HepG2 (cell line): Measurements from ENCODE around the gene PITX3. TPM values are rescaled to one million over a fixed set of nuclear protein-coding genes. Genes with fewer than 3 reads are reported as not detected.

Experiments used
- ATAC-seq: fragments of 200-7000 bp; cut with Tn5 transposase; 3 replicates; pipeline ENCODE4 v1.9.1; 2020; ENCODE audit warnings: mild to moderate bottlenecking, moderate library complexity
- BruUV-seq: library from RNA; stranded (reverse); fragments of 400-500 nt; replicated peaks from 2 replicates; lab custom pipeline; 2021; lab: Mats Ljungman, UMichigan
- CTCF ChIA-PET: fragments of 300-600 bp; formaldehyde crosslinking; extraction: SDS; loops from one replicate; lab custom pipeline; 2021; ENCODE audit warnings: low total read pairs, inconsistent platforms, low intra/inter-chr PET ratio; lab: Yijun Ruan, JAX
- POLR2A ChIA-PET: fragments of 350-600 bp; sonication (Branson Sonifier 250); formaldehyde crosslinking; loops from one replicate; lab custom pipeline; 2020; ENCODE audit warnings: antibody characterized with exemption, inconsistent platforms; lab: Yijun Ruan, JAX
- DNase-seq: peaks from one replicate; pipeline ENCODE4 v3.0.0-alpha.2; 2015; ENCODE audit warnings: low spot score
- FAIRE-seq: peaks from 3 replicates; lab custom pipeline; 2011; peaks lifted over from hg19 to GRCh38; lab: Jason Lieb, UNC
- H2AFZ ChIP-seq: one replicate; pipeline ENCODE4 v1.6.1; 2011; ENCODE audit warnings: low read length, inconsistent platforms
- H3K27ac ChIP-seq: fragments of 300-600 bp; 3 replicates; pipeline ENCODE4 v1.8.0; 2011; ENCODE audit warnings: mixed run types, mild to moderate bottlenecking, mixed read lengths, low read length, inconsistent platforms; ENCODE audit not compliant: insufficient read depth; ENCODE audit errors: extremely low read length
- H3K27me3 ChIP-seq, 2 experiments: fragments of 200-600 bp in 1 of 2; 2 replicates in 1 of 2; 3 replicates in 1 of 2; pipeline versions ENCODE4 v1.6.0 to v1.8.0; 2011; ENCODE audit warnings: low read length in 2 of 2, mild to moderate bottlenecking in 2 of 2, moderate library complexity in 2 of 2, inconsistent platforms in 1 of 2; ENCODE audit not compliant: insufficient read depth in 2 of 2, control insufficient read depth in 1 of 2
- H3K36me3 ChIP-seq, 2 experiments: fragments of 200-600 bp in 1 of 2; replicated peaks in 1 of 2; 2 replicates in 1 of 2; 3 replicates in 1 of 2; pipeline versions ENCODE4 v1.5.1 to v1.8.0; 2011; ENCODE audit warnings: low read length in 2 of 2, inconsistent platforms in 1 of 2; ENCODE audit not compliant: insufficient read depth in 2 of 2, control insufficient read depth in 1 of 2
- H3K4me1 ChIP-seq: 2 replicates; pipeline ENCODE4 v1.5.1; 2012; ENCODE audit warnings: low read length, inconsistent platforms; ENCODE audit not compliant: insufficient read depth
- H3K4me2 ChIP-seq: 2 replicates; pipeline ENCODE4 v1.6.0; 2011; ENCODE audit warnings: low read depth, low read length, inconsistent platforms
- H3K4me3 ChIP-seq, 3 experiments: fragments of 200-600 bp in 1 of 3; sonication (generic), shearing (Covaris generic) in 1 of 3; replicated peaks in 1 of 3; 2 replicates each; pipeline ENCODE4 v1.5.1; 2011 to 2016; ENCODE audit warnings: low read length in 3 of 3, inconsistent platforms in 2 of 3, low read depth in 2 of 3, mild to moderate bottlenecking in 2 of 3, control low read depth in 1 of 3, mixed read lengths in 1 of 3; ENCODE audit not compliant: insufficient read depth in 1 of 3
- H3K79me2 ChIP-seq: one replicate; pipeline ENCODE4 v1.6.1; 2011; ENCODE audit warnings: low read length, inconsistent platforms; ENCODE audit not compliant: insufficient read depth
- H3K9ac ChIP-seq: 2 replicates; pipeline ENCODE4 v1.6.0; 2011; ENCODE audit warnings: mild to moderate bottlenecking, low read depth, low read length, inconsistent platforms; ENCODE audit not compliant: insufficient read depth
- H3K9me3 ChIP-seq: 2 replicates; pipeline ENCODE4 v1.5.1; 2012; ENCODE audit warnings: mild to moderate bottlenecking, low read length
- H4K20me1 ChIP-seq: 2 replicates; pipeline ENCODE4 v1.6.0; 2011; ENCODE audit warnings: inconsistent platforms, mild to moderate bottlenecking, low read length, moderate library complexity; ENCODE audit not compliant: insufficient read depth
- CREM ChIP-seq, 2 experiments: sonication (generic) in 1 of 2; formaldehyde crosslinking in 1 of 2; IDR thresholded peaks; 2 replicates each; pipeline versions ENCODE4 v1.4.0 to v1.6.1; 2016 to 2020; ENCODE audit warnings: antibody characterized with exemption in 1 of 2, mild to moderate bottlenecking in 1 of 2, missing genetic modification reagents in 1 of 2
- FOXK2 ChIP-seq: fragments of 450-650 bp; IDR thresholded peaks from 2 replicates; pipeline ENCODE4 v1.6.1; 2016
- HCFC1 ChIP-seq: fragments of 150-350 bp; IDR thresholded peaks from 2 replicates; pipeline ENCODE4 v1.6.1; 2014; ENCODE audit warnings: low read depth, low read length
- MEIS2 ChIP-seq: sonication (generic); formaldehyde crosslinking; IDR thresholded peaks from 2 replicates; pipeline ENCODE4 v1.9.0; 2021; ENCODE audit warnings: mild to moderate bottlenecking, missing genetic modification reagents
- NFE2L2 ChIP-seq: fragments of 150-350 bp; IDR thresholded peaks from 2 replicates; pipeline ENCODE4 v1.6.1; 2014; ENCODE audit warnings: low read length
- NR2F1 ChIP-seq, 2 experiments: fragments of 450-650 bp in 1 of 2; formaldehyde crosslinking in 1 of 2; IDR thresholded peaks; 2 replicates each; pipeline versions ENCODE4 v1.5.0 to v1.6.1; 2016 to 2020; ENCODE audit warnings: mild to moderate bottlenecking in 1 of 2, missing compliant biosample characterization in 1 of 2, missing genetic modification reagents in 1 of 2, moderate library complexity in 1 of 2
- ONECUT2 ChIP-seq: sonication (generic); formaldehyde crosslinking; IDR thresholded peaks from 2 replicates; pipeline ENCODE4 v1.4.0; 2020; ENCODE audit warnings: missing genetic modification reagents
- U2AF1 ChIP-seq: fragments of 200-400 bp; formaldehyde crosslinking; optimal IDR thresholded peaks from 2 replicates; pipeline ENCODE3; 2017; ENCODE audit warnings: mild to moderate bottlenecking, low read depth, low read length
- ZNF773 ChIP-seq: sonication (generic); formaldehyde crosslinking; IDR thresholded peaks from 2 replicates; pipeline ENCODE4 v1.4.0; 2020; ENCODE audit warnings: missing genetic modification reagents, borderline replicate concordance
- WGBS: methylation state at CpG from one replicate; pipeline ENCODE4 v1.1.6; 2017; ENCODE audit warnings: low lambda C conversion rate; 5-methylcytosine and 5-hydroxymethylcytosine counted together
- in situ Hi-C: cut with HindIII; loops from 2 replicates; pipeline ENCODE4 v1.10.0; 2017; ENCODE audit warnings: low pct_unique_long_range_greater_than_20kb; ENCODE audit not compliant: extremely low pct_ligation_motif_present
- intact Hi-C: fragments of 100-400 bp; cut with micrococcal nuclease; formaldehyde crosslinking; loops from one replicate; pipeline ENCODE4 v1.10.0; 2022; ENCODE audit not compliant: unreplicated experiment
- polyA plus RNA-seq, 8 experiments: library from polyadenylated mRNA; depleted of rRNA in 3 of 8; stranded (reverse) in 7 of 8; unstranded in 1 of 8; fragments of >200 nt; fragmentation: Illumina TruSeq in 4 of 8; extraction: Trizol in 4 of 8; gene quantifications; 2 replicates each; pipeline versions ENCODE4 v1.2.1 to v1.2.3, GENCODE V29; 2011 to 2016; ENCODE audit warnings: low read depth in 4 of 8, missing spikeins in 1 of 8, mixed read lengths in 1 of 8; ENCODE audit not compliant: insufficient read depth in 1 of 8
- total RNA-seq, 5 experiments: library from RNA; depleted of rRNA; stranded (reverse); fragments of >200 nt; fragmentation: Illumina TruSeq; extraction: Trizol; gene quantifications; 2 replicates each; pipeline ENCODE4 v1.2.3, GENCODE V29; 2016; ENCODE audit warnings: low read depth in 1 of 5
- TF ChIP-seq, protein P1 (sequence below): sonication (generic); formaldehyde crosslinking; IDR thresholded peaks from 2 replicates; pipeline ENCODE4 v1.9.0; 2021; ENCODE audit warnings: missing genetic modification reagents, mild to moderate bottlenecking, borderline replicate concordance
- TF ChIP-seq, protein P2 (sequence below): sonication (generic); formaldehyde crosslinking; IDR thresholded peaks from 2 replicates; pipeline ENCODE4 v1.5.1; 2020; ENCODE audit warnings: mild to moderate bottlenecking, missing genetic modification reagents
- TF ChIP-seq, protein P3 (sequence below): sonication (generic); formaldehyde crosslinking; IDR thresholded peaks from 2 replicates; pipeline ENCODE4 v1.5.1; 2020; ENCODE audit warnings: missing genetic modification reagents, mild to moderate bottlenecking, borderline replicate concordance
- TF ChIP-seq, protein P4 (sequence below): sonication (generic); formaldehyde crosslinking; IDR thresholded peaks from 2 replicates; pipeline ENCODE4 v1.4.0; 2020; ENCODE audit warnings: mild to moderate bottlenecking, missing genetic modification reagents, borderline replicate concordance
- TF ChIP-seq, protein P5 (sequence below): sonication (generic); formaldehyde crosslinking; IDR thresholded peaks from 2 replicates; pipeline ENCODE4 v1.4.0; 2020; ENCODE audit warnings: missing genetic modification reagents, borderline replicate concordance

The PITX3 gene
- total and polyA plus RNA-seq, 2 of the 13 experiments (the other 11 are each of a cell fraction or from before 2014, with no cell fraction given) = not detected

DNA sequence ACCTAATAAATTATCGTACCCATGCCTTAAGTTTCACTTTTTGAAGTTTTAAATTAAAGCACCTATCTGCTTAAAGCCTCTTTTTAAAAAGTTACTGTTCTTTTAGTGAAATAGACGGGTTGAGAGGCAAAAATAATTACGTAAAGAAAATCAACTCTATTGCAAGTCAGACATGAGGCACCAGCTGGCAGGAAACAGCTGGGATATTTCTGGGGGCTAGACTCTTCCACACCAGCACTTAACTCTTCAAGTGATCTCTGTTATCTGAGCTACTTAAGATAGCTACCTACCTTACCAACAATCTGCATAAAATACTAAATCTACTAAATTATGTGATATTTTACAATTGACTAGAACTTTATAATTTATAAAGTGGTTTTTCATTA, 39.8 kb upstream of the PITX3 start:
- in situ Hi-C loops = no loop called here
- Histone ChIP-seq H3K27ac (no peak overlapping the region), H3K4me2 (no peak overlapping the region), H3K79me2 (peaks cover 25% of the 10 kb centered on the region), H4K20me1 (no peaks in the 10 kb centered on the region), H3K4me3 (no peak overlapping the region), H3K36me3 (peaks cover 4 to 17% of the 10 kb centered on the region in 2 experiments; a peak in 4 of 5 replicates), H3K9ac (no peak overlapping the region), H3K9me3 (no peaks in the 10 kb centered on the region), H3K4me1 (peaks cover 9% of the 10 kb centered on the region), H2AFZ (no peak overlapping the region), H3K27me3 (no peaks in the 10 kb centered on the region)
- TF ChIP-seq MEIS2 (CRISPR knock-in tag) = no peak
- TF ChIP-seq ONECUT2 (CRISPR knock-in tag) = no peak
- TF ChIP-seq, protein P1, sequence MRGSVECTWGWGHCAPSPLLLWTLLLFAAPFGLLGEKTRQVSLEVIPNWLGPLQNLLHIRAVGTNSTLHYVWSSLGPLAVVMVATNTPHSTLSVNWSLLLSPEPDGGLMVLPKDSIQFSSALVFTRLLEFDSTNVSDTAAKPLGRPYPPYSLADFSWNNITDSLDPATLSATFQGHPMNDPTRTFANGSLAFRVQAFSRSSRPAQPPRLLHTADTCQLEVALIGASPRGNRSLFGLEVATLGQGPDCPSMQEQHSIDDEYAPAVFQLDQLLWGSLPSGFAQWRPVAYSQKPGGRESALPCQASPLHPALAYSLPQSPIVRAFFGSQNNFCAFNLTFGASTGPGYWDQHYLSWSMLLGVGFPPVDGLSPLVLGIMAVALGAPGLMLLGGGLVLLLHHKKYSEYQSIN (CRISPR knock-in tag) = no peak
- TF ChIP-seq, protein P2, sequence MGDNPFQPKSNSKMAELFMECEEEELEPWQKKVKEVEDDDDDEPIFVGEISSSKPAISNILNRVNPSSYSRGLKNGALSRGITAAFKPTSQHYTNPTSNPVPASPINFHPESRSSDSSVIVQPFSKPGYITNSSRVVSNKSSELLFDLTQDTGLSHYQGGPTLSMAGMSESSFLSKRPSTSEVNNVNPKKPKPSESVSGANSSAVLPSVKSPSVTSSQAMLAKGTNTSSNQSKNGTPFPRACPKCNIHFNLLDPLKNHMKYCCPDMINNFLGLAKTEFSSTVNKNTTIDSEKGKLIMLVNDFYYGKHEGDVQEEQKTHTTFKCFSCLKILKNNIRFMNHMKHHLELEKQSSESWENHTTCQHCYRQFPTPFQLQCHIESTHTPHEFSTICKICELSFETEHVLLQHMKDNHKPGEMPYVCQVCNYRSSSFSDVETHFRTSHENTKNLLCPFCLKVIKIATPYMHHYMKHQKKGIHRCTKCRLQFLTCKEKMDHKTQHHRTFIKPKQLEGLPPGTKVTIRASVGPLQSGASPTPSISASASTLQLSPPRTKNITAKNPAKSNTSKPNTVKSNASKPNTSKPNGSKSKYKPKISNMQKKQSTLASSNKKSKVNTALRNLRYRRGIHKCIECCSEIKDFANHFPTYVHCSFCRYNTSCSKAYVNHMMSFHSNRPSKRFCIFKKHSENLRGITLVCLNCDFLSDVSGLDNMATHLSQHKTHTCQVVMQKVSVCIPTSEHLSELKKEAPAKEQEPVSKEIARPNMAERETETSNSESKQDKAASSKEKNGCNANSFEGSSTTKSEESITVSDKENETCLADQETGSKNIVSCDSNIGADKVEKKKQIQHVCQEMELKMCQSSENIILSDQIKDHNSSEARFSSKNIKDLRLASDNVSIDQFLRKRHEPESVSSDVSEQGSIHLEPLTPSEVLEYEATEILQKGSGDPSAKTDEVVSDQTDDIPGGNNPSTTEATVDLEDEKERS = no peak
- no peak for TF ChIP-seq NFE2L2
- TF ChIP-seq, protein P3, sequence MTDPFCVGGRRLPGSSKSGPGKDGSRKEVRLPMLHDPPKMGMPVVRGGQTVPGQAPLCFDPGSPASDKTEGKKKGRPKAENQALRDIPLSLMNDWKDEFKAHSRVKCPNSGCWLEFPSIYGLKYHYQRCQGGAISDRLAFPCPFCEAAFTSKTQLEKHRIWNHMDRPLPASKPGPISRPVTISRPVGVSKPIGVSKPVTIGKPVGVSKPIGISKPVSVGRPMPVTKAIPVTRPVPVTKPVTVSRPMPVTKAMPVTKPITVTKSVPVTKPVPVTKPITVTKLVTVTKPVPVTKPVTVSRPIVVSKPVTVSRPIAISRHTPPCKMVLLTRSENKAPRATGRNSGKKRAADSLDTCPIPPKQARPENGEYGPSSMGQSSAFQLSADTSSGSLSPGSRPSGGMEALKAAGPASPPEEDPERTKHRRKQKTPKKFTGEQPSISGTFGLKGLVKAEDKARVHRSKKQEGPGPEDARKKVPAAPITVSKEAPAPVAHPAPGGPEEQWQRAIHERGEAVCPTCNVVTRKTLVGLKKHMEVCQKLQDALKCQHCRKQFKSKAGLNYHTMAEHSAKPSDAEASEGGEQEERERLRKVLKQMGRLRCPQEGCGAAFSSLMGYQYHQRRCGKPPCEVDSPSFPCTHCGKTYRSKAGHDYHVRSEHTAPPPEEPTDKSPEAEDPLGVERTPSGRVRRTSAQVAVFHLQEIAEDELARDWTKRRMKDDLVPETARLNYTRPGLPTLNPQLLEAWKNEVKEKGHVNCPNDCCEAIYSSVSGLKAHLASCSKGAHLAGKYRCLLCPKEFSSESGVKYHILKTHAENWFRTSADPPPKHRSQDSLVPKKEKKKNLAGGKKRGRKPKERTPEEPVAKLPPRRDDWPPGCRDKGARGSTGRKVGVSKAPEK (CRISPR knock-in tag) = no peak
- TF ChIP-seq HCFC1 = no peak
- no peak for TF ChIP-seq ZNF773 (CRISPR knock-in tag)
- no peak for TF ChIP-seq CREM (IDR thresholded peaks at IDR 0.05)
- TF ChIP-seq CREM (CRISPR knock-in tag; IDR thresholded peaks at IDR 0.05) = no peak
- TF ChIP-seq, protein P4, sequence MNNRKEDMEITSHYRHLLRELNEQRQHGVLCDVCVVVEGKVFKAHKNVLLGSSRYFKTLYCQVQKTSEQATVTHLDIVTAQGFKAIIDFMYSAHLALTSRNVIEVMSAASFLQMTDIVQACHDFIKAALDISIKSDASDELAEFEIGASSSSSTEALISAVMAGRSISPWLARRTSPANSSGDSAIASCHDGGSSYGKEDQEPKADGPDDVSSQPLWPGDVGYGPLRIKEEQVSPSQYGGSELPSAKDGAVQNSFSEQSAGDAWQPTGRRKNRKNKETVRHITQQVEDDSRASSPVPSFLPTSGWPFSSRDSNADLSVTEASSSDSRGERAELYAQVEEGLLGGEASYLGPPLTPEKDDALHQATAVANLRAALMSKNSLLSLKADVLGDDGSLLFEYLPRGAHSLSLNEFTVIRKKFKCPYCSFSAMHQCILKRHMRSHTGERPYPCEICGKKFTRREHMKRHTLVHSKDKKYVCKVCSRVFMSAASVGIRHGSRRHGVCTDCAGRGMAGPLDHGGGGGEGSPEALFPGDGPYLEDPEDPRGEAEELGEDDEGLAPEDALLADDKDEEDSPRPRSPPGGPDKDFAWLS = no peak
- TF ChIP-seq, protein P5, sequence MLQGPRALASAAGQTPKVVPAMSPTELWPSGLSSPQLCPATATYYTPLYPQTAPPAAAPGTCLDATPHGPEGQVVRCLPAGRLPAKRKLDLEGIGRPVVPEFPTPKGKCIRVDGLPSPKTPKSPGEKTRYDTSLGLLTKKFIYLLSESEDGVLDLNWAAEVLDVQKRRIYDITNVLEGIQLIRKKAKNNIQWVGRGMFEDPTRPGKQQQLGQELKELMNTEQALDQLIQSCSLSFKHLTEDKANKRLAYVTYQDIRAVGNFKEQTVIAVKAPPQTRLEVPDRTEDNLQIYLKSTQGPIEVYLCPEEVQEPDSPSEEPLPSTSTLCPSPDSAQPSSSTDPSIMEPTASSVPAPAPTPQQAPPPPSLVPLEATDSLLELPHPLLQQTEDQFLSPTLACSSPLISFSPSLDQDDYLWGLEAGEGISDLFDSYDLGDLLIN (CRISPR knock-in tag) = no peak
- TF ChIP-seq U2AF1 = no peak
- no peak for TF ChIP-seq NR2F1 (CRISPR knock-in tag; IDR thresholded peaks at IDR 0.05)
- TF ChIP-seq FOXK2 = no peak
- ChIA-PET CTCF (no interaction called here), POLR2A (no interaction called here)
- ATAC-seq (no peak), FAIRE-seq (no peak), DNase-seq (no peak)
- no TSS peak for BruUV-seq
- intact Hi-C loops = loop anchor here (10.0 kb wide), 1 partner anchor 54 kb away; no protein-coding TSS in a partner anchor
- WGBS = 96% methylated on average over 3 of the region's 3 CpGs
